KBM-7 (cell line): ENCODE results near the gene FKBP14.
A peak's percentile ranks its signal among the peaks of the same experiment; 100 is the strongest.
"Not testable (repeated sequence)": the region's sequence is repeated elsewhere in the genome, so short reads cannot be mapped to it uniquely, and the experiment has no call there.

Experiments
- DNase-seq: peaks from one replicate; pipeline ENCODE4 v3.0.0-alpha.2; 2015
- in situ Hi-C: fragments of 300-500 bp; cut with MboI; formaldehyde crosslinking; loops from 2 replicates; pipeline ENCODE4 v1.14.3; 2020; ENCODE audit warnings: low sequenced_read_pairs, low pct_unique_long_range_greater_than_20kb, mixed read lengths

Gene FKBP14, protein sequence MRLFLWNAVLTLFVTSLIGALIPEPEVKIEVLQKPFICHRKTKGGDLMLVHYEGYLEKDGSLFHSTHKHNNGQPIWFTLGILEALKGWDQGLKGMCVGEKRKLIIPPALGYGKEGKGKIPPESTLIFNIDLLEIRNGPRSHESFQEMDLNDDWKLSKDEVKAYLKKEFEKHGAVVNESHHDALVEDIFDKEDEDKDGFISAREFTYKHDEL

DNA sequence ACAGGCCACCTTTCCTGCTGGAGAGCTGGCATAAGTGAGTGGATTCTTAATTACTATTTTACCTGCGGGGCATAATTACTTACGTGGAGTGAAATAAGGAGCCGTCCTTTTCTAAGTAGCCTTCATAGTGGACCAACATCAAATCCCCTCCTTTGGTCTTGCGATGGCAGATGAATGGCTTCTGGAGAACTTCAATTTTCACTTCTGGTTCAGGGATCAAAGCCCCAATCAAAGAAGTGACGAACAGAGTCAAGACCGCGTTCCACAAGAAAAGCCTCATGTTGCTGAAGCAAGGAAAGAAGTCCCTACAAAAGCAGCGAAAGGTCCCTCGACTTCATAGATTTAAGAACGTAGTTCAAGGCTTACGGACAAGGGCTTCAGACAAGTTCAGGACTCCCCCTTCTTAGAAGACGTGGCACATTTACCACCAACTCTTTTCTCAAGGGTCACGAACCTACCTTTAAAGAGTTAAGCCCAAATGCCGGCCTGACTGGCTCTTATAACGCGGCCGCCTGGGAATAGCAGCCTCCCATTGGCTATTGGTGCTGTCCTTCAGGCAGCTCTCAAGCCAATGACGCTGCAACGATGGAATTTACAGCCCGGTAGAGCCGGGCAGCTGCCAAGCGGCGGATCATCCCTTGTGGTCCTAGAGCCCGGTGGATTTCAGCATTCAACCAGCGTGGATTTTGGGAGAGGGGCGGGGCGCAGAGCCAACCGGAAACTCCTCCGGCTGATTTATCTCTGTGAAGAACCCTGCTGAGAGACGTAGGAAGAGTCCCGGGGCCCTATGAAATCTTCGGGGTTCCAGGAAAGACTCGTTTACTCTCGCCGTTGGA, at the start of gene FKBP14:
Gene FKBP14, minus strand, starts transcription at position 474 of the 836 bp plus-strand sequence. Its CDS starts 194 bp downstream, at position 280.
- peak; percentile 98 for DNase-seq
- in situ Hi-C loops, result no loop called here

DNA sequence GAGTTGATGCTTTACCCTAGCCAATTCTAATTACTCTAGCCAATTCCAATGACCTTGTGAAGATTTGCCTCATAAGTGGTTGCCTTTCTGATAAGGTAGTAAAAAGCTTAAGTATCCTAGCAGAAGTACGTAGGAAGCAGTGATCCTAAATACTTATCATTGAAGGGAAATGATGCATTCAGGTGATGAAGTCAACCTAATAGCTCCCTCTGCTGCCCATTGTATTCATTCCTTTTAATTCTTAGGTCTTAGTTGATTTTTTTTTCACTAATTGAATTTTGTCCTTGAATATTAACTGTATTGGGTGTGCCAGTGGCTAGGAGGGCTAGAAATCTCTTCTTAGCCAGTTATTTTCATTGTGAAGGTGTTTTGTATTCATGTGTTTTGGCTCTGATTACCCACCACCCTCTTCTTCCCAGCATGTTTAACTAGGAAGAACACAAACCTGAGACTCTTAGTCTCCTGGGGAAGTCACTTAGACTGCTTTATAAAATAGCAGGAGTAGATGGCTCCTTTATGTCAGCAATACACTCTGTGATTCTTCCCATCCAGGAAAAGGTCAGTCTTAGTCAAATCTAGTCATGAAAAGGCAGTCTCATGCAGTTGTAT, 48.0 kb upstream of the FKBP14 start:
- in situ Hi-C loops, result no loop called here
- DNase-seq, result peak; percentile 43

DNA sequence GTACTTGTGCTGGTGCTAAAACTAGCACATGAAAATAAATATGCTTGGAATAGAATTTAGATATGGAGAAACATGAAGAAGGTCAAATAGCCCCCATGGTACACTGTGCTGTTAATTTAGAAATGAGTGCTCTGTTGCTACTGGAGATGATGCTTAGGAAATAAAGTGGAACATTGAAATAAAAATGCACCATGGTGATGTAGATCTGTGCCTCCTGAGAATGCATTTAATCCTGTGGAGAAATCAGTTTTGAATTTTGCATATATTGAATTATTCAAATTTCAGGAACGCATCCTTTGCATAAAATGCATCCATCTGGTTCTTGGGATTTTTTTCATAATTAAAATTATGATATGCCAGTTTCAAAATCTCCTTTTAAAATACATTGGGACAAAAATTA, 46.2 kb upstream of the FKBP14 start:
- in situ Hi-C loops, result no loop called here
- no peak for DNase-seq

DNA sequence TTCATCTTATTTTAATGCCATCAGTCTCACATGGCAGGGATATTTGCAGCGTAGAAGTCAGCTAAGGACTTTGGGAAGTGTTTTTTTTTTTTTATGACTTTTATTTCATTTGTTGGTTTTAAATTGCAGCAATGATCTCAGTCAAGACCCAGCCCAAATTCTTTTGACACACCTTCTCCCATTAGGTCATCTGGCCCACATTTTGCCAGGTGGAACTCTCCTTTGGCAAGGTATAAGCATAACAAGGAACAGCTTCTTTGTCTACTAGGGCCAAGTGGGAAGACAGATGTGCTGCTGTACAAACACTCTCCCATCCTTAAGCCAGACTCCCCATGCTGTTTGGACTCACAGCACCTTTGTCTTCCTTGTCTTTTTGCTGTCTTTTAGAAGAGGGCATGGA, 43.5 kb upstream of the FKBP14 start:
- DNase-seq, result no peak
- in situ Hi-C loops, result no loop called here

DNA sequence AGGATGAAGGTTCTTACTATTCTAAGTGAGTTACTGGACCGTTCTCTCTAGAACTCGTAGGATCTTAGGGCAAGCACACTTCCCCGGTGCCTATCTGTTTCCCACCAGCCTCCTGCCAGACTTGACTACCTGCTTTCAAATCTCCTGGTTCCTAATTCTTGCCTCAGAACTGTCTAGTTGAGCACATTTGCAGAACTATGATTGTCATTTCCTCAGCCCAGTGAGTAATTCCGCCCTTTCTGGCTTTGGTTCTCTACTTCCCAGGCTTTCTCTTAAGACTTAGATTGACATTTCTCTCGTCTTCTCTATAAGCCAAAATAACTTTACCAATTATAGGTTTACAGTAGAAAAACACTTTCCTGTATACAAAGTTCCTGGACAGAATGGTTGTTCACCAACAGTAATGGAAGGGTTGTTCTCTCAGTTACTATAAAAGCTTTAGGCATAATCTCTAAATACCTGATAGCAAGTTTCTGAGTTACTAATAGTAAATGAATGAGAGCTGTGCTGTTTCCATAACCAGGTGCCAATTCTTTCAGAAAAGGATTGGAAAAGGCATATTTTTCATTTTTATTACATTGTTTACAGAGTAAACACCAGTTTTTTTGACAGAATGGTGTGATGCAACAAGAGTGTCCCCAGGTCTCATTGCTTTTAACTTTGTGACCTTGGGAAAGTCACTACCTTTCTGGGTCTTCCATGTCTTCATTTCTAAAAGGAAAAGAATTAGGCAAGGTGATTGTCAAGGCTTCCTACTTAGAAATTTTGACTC, 42.8 kb upstream of the FKBP14 start:
- no peak for DNase-seq
- in situ Hi-C loops, result no loop called here

DNA sequence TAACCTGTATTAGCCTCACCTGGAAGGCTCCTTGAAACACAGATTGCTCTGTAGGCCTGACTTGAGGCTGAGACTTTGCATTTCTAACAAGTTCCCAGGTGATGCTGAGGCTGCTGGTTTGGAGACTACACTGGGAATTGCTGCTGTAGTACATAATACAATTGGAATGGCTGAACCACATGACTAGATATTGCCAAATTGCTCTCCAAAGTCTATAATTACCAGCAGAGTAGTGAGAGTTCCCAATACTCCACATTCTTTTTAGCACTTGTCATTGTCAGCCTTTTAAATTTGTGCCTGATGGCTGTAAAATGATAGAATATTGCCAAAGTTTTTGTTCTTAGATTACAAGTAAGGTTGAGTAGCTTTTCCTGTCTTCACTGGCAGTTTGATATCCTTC, 41.6 kb upstream of the FKBP14 start:
- DNase-seq, result no peak
- in situ Hi-C loops, result no loop called here

DNA sequence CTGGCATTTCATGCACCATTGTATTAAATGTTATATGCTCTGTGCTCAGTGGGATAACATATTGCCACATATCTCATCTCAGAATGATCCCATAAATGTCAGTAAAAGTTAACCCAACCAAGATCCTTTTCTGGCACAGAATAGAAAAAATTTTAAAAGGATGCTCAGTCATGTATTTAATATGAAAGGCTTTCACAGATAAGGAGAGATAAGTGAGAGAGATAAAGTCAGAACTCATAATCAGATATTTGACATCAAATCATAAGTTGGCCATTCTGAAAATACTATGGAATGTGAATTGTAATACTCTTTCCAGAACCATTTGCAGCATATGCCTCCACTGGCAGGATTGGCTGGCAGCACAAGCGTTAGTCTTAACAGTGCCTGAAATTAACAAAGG, 40.2 kb upstream of the FKBP14 start:
- in situ Hi-C loops, result no loop called here
- DNase-seq, result no peak

DNA sequence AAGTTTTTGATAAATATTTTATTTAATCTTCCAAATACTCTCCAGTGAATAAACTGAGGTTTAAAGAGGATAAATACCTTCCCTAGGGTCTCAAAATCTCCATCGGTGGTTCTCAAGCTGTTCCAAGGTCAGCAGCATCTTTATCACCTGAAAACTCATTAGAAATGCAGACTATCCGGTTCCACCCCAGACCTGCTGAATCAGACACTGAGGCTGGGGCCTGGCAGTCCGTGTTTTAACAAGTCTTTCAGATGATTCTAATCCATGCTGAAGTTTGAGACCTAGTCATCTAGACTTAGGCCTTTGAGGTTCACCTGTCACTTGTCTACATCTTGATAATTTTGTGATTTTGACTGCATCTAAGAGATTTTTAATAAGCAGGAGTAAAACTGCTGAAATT, 39.2 kb upstream of the FKBP14 start:
- in situ Hi-C loops, result no loop called here
- no peak for DNase-seq

DNA sequence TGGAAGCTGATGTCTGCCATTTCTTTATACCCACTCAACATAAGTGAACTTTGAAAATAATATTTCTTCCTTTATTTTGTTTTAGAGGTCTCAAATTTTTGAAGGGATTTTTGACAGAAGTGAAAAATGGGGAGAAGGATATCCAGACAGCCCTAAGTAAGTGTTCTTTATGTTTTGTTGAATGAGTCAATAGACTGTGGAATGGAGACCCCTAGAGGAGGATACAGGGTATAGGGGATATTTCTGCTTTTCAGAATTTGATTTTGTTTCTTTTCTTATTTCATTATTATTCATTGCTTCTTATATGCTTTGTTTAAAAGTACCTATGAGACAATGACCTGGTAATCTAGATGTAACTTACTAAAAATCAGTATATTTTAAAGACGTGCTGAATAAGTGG, 36.1 kb upstream of the FKBP14 start:
- DNase-seq, result peak; percentile 53
- in situ Hi-C loops, result no loop called here

DNA sequence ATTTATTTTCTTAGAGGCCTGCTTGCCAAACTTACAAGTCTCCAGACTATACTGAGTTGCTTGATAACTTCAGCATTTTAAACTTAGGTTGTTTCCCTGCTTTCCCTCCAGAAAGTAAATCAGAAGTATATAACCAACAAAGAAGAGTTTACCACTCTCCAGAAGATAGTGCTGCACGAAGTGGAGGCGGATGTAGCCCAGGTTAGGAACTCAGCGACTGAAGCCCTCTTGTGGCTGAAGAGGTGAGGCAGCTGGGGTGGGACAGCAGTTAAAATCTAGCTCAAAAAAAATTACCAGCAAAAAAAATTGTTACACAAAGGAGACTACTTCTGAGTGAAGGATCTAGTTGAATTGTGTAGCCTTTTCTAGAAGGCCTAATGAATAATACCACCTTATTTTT, 35.3 kb upstream of the FKBP14 start:
- in situ Hi-C loops, result not testable (repeated sequence)
- peak; percentile 60 for DNase-seq

DNA sequence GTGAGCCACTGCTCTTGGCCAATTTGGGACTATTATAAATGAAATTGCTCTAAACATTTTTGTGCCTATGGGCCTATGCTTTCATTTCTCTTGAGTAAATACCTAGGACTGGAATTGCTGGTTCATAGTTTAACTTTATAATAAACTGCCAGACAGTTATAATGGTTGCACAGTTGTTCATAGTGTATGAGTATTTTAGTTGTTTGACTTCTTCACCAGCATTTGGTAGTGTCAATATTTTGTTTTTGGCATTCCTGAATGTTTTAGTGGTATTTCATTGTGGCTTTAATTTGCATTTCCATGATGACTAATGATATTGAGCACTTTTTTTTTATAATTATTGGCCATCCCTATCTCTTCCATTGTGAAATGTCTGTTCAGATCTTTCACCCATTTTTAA, 31.2 kb upstream of the FKBP14 start:
- no peak for DNase-seq
- in situ Hi-C loops, result no loop called here

DNA sequence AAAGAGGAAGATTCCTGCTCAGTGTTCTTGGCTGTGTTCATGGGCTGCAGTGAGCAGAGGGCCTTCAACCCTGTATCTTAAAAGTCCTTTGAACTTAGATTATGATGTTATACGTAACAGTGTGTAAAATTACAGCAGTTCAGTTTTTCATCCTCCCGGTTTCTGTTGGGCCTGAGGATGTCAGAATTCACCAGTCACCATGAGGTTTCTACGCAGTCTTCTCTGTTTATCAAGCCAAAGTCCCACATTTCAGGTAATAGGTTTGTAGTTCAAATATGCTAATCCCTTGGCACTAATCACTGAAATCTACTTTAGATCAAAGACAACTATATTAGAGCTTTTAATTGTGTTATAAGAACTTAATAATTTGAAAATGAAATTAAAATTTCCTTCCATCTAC, 26.6 kb upstream of the FKBP14 start:
- in situ Hi-C loops, result no loop called here
- no peak for DNase-seq

DNA sequence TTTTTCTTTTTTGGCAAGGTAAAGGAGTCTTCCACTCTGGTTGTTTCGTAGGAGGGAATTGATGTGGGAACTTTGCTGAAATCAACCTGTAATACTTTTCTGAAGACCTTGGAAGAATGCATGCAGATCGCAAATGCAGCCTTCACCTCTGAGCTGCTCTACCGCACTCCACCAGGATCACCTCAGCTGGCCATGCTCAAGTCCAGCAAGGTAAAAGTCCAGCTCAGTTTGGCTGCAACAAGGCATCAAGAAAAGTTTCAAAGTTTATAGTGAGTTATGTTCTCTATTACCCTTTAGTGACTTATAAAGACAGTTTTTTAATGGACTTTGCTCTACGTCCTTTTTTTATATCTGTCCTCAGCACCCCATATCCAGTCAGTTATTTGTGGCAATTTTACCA, 22.7 kb upstream of the FKBP14 start:
- no peak for DNase-seq
- in situ Hi-C loops, result no loop called here

DNA sequence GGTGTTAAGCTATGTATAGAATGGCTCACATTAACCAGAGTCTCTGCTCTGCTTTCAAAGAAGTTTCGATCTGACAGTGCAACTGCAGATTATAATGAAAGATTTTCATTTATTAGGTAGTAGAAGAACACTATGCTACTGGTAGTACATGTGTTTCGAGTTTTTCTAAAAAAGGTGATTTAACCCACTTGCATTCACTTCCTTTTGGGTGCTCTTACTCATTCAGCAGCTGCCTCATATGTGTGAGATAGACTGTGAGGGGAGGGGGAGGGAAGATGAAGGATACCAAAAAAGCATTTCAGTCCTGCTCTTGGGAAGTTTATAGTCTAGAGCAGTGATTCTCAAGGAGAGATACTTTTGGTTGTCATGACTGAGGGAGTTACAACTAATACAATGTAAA, 22.1 kb upstream of the FKBP14 start:
- in situ Hi-C loops, result no loop called here
- DNase-seq, result no peak

DNA sequence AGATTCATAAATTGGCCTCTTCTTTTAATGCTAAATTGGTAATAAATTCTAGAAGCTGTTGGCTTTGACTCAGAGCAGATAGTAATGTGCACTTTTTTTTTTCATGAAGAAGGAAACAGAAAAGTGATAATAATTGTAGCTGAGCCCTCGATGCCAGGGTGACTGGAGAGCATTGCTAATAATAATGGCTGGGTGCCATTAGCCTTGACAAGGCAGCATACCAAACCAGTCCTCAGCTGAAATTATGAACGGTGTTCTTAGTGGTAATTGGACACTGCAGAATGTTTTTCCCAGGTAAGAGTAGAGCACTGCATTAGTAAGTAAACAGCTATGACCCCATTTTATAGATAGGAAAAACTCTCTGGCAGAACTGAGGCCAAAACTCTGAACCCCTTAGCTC, 20.6 kb upstream of the FKBP14 start:
- in situ Hi-C loops, result no loop called here

DNA sequence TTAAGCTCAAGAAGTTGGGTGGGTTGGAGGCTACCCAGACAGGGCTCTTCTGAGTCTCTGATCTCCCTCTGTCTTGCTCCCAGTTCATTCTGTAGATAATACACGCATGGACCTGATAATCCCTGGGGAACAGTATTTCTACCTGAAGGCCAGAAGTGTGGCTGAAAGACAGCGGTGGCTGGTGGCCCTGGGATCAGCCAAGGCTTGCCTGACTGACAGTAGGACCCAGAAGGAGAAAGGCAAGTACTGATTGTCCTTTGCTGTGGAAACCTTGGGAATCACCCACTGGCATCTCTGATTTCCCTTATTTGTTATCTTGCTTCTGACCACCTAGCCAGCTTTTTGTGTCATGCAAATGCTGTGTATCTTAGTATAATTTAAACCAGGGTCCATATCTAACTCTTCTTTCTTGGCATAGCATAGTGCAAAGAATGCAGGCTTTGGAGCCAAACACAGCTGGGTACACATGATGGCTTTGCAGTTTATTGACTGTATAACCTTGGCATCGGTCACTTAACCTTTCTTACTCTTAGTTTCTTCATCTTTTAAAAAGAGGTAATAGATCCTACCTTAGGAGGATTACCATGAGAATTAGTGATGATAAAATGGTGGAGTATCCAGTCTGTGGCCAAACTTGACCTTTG, 19.7 kb upstream of the FKBP14 start:
- no peak for DNase-seq
- in situ Hi-C loops, result no loop called here

More for the DNA sequence above, 20.6 kb upstream of the FKBP14 start:
- no peak for DNase-seq

DNA sequence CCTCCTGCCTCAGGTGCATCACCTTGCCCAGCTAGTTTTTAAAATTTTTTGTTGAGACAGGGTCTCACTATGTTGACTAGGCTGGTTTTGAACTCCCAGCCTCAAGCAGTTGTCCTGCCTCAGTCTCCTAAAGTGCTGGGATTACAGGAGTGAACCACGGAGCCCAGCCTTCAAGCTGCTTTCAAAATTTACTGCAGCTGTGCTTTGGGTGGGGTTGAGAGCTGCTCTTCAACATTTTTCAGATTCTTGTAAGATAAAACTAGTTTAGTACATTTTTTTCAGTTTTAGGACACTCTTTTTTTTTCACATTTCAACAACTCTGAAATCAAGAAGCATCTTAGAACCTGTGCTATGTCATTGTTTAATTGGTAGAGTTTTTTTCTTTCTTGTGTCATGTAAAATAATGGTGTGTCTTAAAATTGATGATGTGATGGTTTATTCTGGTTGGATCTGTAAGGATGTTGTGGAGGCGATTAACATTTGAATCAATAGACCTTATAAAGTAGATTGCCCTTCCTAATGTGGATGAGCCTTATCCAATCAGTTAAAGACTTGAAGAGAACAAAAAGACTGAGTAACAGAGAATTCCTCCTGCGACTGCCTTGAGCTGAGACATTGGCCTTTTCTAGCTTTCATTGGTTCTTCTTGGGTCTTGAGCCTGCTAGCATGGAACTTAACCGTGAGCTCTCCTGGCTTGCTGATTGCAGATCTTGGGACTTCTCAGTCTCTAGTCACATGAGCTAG, 15.2 kb upstream of the FKBP14 start:
- no peak for DNase-seq
- in situ Hi-C loops, result no loop called here

DNA sequence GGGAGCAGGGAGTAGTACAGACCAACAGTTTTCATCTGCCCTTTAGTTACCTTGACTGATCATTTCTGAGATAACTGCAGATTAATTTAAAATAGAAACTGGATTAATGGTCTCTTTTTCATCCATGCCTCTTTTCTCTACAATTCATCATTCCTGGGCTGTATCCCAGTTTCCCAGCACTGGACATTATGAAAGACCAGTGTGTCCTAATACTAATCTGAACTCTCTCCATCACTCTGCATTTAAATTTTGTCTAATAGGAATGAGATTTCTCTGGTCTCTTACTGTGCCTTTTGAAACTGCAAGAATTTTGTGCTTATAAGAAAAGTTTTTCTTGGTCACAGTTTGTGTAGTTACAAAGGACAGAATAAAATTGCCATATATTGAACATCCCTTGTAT, 14.4 kb upstream of the FKBP14 start:
- in situ Hi-C loops, result no loop called here
- no peak for DNase-seq
